Stimulated activated naive B cell treated with anti-CD40 and anti-IgM and Interleukin-4, amounts not matched to agents 10 μg/mL and 1 μg/mL and 100 μg/mL, for 72 hours (primary cell): ENCODE measurements around the gene HTR2A.

Source experiments
- ATAC-seq, 2 donors: fragments of 150-1000 bp; cut with Tn5 transposase; replicated peaks; 2 replicates each; pipeline ENCODE4 v1.10.0; 2021; ENCODE audit warnings: moderate library complexity in 1 of 2
- DNase-seq: peaks from one replicate; pipeline ENCODE4 v3.0.0; 2021
- H3K27ac Mint-ChIP-seq: one replicate; pipeline ENCODE4 v1.8.0; 2022; ENCODE audit warnings: mild to moderate bottlenecking, mixed read lengths
- H3K27me3 Mint-ChIP-seq, 2 donors: one replicate each; pipeline ENCODE4 v1.8.0; 2022; ENCODE audit warnings: mixed read lengths in 2 of 2
- H3K36me3 Mint-ChIP-seq, 2 donors: one replicate each; pipeline ENCODE4 v1.8.0; 2022; ENCODE audit warnings: mixed read lengths in 2 of 2, mild to moderate bottlenecking in 1 of 2
- H3K4me1 Mint-ChIP-seq, 2 donors: one replicate each; pipeline ENCODE4 v1.8.0; 2022; ENCODE audit warnings: mixed read lengths in 2 of 2, mild to moderate bottlenecking in 1 of 2
- H3K4me3 Mint-ChIP-seq, 2 donors: one replicate each; pipeline ENCODE4 v1.8.0; 2022; ENCODE audit warnings: mild to moderate bottlenecking in 2 of 2, mixed read lengths in 2 of 2, moderate library complexity in 1 of 2
- H3K9me3 Mint-ChIP-seq, 2 donors: one replicate each; pipeline ENCODE4 v1.8.0; 2022; ENCODE audit warnings: mixed read lengths in 2 of 2, mild to moderate bottlenecking in 1 of 2

HTR2A gene

DNA sequence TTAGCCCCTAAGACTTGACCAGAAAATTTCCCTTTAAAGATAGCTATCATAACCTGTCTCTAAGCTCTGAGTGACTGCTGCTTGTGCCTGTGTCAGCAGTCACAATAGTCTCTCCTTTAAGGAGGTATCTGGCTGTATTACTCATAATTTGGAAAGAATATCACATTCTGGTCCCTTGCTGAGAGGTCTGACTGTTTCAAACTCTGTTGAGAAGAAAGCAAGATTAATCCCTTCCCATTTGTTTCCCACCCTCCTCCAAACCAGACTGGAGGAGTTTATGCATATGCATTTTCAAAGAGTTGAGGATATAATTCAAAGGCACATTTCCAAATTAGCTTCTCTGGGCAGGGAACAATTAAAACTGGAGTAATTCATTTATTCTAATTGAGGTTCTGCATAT lies 2.3 kb downstream of the HTR2A start:
- DNase-seq (no peak), ATAC-seq (no peak)
- Mint-ChIP-seq H3K4me3 (peak overlapping the region; percentile 88 to 91), H3K27me3 (peaks cover 26 to 38% of the 10 kb centered on the region in 2 donors), H3K9me3 (no peaks in the 10 kb centered on the region), H3K4me1 (peaks cover 10 to 20% of the 10 kb centered on the region in 2 donors), H3K36me3 (no peaks in the 10 kb centered on the region), H3K27ac (no peak overlapping the region)

GRCh38 chr13:46893798-46894560 lies 2.9 kb downstream of the HTR2A start:
- H3K9me3 Mint-ChIP-seq, result no peaks in the 10 kb centered on the region
- ATAC-seq, result peak; percentile 96

DNA sequence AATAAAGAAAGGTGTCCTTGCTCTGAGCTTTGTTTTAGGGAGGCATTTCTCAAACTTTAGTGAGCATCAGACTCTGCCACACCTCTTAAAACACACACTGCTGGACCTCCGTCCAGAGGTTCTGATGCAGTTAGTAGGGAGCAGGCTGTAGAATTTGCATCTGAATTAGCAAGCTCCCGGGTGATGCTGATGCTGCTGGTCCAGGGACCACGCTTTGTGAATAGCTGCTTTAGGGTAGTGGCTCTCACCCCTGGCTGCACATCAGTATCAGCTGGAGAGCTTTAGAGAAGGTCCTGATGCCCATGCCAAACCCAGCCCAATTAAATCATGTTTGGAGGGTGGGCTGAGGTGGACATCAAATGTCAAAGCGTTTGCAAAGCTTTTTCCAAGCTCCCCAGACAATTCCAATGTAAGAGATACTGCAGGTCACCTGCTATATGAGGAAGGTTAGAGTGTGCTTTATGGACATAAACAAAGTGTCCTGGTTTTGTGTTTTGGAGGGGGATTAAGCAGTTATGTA lies 3.6 kb downstream of the HTR2A start:
- H3K27me3 Mint-ChIP-seq, result peaks cover 32 to 40% of the 10 kb centered on the region in 2 donors
- H3K4me3 Mint-ChIP-seq, result peak overlapping the region; percentile 88 to 91
- H3K27ac Mint-ChIP-seq, result peak overlapping the region; percentile 38

More at GRCh38 chr13:46893798-46894560, 2.9 kb downstream of the HTR2A start:
- DNase-seq, result peak; percentile 57
- Mint-ChIP-seq H3K27ac (peak overlapping the region; percentile 52), H3K27me3 (peaks cover 26 to 40% of the 10 kb centered on the region in 2 donors), H3K36me3 (no peaks in the 10 kb centered on the region), H3K4me3 (peak overlapping the region; percentile 88 to 91), H3K4me1 (peaks cover 10 to 20% of the 10 kb centered on the region in 2 donors)

DNA sequence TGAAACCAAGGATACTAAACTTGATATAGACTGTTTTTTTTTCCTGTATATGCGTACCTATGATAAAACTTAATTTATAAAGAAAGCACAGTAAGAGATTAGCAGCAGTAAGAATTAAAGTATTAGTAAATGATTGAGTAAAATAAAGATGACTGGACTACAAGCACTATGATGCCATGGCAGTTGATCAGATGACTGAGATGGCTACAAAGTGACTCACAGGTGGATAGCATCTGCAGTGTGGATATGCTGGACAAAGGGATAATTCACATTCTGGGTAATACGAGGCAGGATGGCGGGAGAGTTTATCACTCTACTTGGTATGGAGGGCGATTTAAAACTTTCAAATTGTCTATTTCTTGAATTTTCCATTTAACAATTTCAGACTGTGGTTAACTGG lies 11.8 kb downstream of the HTR2A start:
- no peak overlapping the region for H3K4me3 Mint-ChIP-seq
- no peaks in the 10 kb centered on the region for H3K4me1 Mint-ChIP-seq
- H3K9me3 Mint-ChIP-seq, result no peaks in the 10 kb centered on the region
- ATAC-seq (no peak), DNase-seq (no peak)
- H3K36me3 Mint-ChIP-seq, result no peaks in the 10 kb centered on the region
- no peak overlapping the region for H3K27ac Mint-ChIP-seq
- H3K27me3 Mint-ChIP-seq, result peaks cover 21 to 24% of the 10 kb centered on the region in 2 donors

More for the DNA sequence above, 3.6 kb downstream of the HTR2A start:
- ATAC-seq, result no peak
- Mint-ChIP-seq H3K36me3 (no peaks in the 10 kb centered on the region), H3K9me3 (no peaks in the 10 kb centered on the region), H3K4me1 (peaks cover 10 to 20% of the 10 kb centered on the region in 2 donors)
- DNase-seq, result no peak

DNA sequence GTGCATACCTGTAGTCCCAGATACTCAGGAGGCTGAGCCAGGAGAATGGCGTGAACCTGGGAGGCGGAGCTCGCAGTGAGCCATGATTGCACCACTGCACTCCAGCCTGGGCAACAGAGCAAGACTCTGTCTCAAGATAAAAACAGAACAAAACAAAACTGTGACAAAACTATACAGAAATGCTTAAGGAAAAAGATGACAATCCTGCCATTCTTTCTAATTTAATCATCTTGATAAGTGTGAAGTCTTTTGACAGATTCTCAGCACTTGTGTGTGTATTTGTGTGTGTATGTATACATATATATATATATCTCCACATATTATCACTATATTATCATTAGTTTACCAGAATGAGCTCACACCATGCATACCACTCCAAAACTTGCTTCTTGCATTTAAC lies 12.3 kb downstream of the HTR2A start:
- Mint-ChIP-seq H3K9me3 (no peaks in the 10 kb centered on the region), H3K36me3 (no peaks in the 10 kb centered on the region), H3K4me3 (no peak overlapping the region), H3K4me1 (no peaks in the 10 kb centered on the region), H3K27ac (no peak overlapping the region), H3K27me3 (peaks cover 16 to 24% of the 10 kb centered on the region in 2 donors)
- no peak for DNase-seq
- no peak for ATAC-seq

DNA sequence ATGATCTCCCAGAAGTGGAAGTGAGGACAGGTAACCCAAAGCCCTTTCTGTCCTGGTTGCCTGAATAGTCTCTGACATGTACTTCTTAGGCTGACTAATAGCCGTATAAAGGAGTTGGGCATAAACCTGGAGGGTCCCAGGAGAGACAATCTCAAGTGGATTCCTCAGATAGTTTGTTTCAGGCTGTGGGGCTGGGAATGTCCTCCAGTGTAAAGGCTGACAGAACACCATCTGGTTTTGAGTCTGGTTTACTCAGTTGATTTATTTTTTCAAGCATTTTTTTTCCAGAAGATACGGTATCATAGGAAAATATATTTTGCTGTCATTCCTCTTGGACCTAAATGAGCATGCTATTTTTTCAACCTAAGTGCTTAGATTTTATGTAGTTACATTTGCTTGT lies 15.2 kb downstream of the HTR2A start:
- H3K4me1 Mint-ChIP-seq, result no peaks in the 10 kb centered on the region
- peaks cover 16 to 21% of the 10 kb centered on the region in 2 donors for H3K27me3 Mint-ChIP-seq
- H3K36me3 Mint-ChIP-seq, result no peaks in the 10 kb centered on the region
- ATAC-seq (no peak), DNase-seq (no peak)
- no peak overlapping the region for H3K4me3 Mint-ChIP-seq
- no peak overlapping the region for H3K27ac Mint-ChIP-seq
- no peaks in the 10 kb centered on the region for H3K9me3 Mint-ChIP-seq

GRCh38 chr13:46874006-46874405 lies 22.8 kb downstream of the HTR2A start:
- Mint-ChIP-seq H3K36me3 (no peaks in the 10 kb centered on the region), H3K4me3 (no peak overlapping the region)

GRCh38 chr13:46871557-46871956 lies 25.3 kb downstream of the HTR2A start:
- Mint-ChIP-seq H3K4me1 (no peaks in the 10 kb centered on the region), H3K4me3 (no peak overlapping the region), H3K27ac (no peak overlapping the region), H3K9me3 (no peaks in the 10 kb centered on the region), H3K27me3 (peaks cover 0 to 3% of the 10 kb centered on the region in 2 donors), H3K36me3 (no peaks in the 10 kb centered on the region)
- DNase-seq (no peak), ATAC-seq (no peak)

More at GRCh38 chr13:46874006-46874405, 22.8 kb downstream of the HTR2A start:
- no peaks in the 10 kb centered on the region for H3K4me1 Mint-ChIP-seq
- ATAC-seq (no peak), DNase-seq (no peak)
- H3K27me3 Mint-ChIP-seq, result peaks cover 10% of the 10 kb centered on the region in 2 donors
- no peak overlapping the region for H3K27ac Mint-ChIP-seq
- no peaks in the 10 kb centered on the region for H3K9me3 Mint-ChIP-seq

GRCh38 chr13:46868091-46868490 lies 28.8 kb downstream of the HTR2A start:
- ATAC-seq (no peak), DNase-seq (no peak)
- H3K27ac Mint-ChIP-seq, result no peak overlapping the region
- no peaks in the 10 kb centered on the region for H3K9me3 Mint-ChIP-seq
- no peak overlapping the region for H3K4me3 Mint-ChIP-seq
- H3K36me3 Mint-ChIP-seq, result no peaks in the 10 kb centered on the region
- H3K27me3 Mint-ChIP-seq, result peaks cover 0 to 3% of the 10 kb centered on the region in 2 donors
- no peaks in the 10 kb centered on the region for H3K4me1 Mint-ChIP-seq

DNA sequence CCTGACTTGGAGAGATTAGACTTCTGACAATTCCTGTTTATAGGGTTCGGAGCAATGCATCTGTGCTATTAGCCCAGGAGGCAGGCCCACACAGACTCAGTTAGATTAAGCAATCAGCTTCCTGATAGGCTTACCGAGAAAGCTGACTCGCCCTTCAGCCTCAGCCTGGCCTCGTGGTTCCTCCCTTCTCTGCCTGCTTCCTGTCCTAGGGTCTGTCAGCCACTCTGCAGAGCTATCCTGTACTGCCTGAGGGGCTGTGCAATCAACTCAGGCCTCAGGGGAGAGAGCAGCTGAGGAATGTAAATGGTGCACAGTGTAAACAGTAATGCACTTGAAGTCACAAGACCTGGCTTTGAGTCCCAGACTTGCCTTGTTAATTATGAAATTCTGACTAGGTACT lies 30.7 kb downstream of the HTR2A start:
- ATAC-seq (peak; percentile 21 to 50), DNase-seq (no peak)
- Mint-ChIP-seq H3K36me3 (no peaks in the 10 kb centered on the region), H3K9me3 (no peaks in the 10 kb centered on the region), H3K27me3 (peaks cover 0 to 3% of the 10 kb centered on the region in 2 donors), H3K27ac (no peak overlapping the region), H3K4me1 (peaks cover 2 to 6% of the 10 kb centered on the region in 2 donors), H3K4me3 (no peak overlapping the region)

GRCh38 chr13:46864941-46865340 lies 31.9 kb downstream of the HTR2A start:
- Mint-ChIP-seq H3K4me3 (no peak overlapping the region), H3K27ac (no peak overlapping the region), H3K4me1 (peaks cover 2 to 6% of the 10 kb centered on the region in 2 donors), H3K36me3 (no peaks in the 10 kb centered on the region), H3K27me3 (peaks cover 0 to 3% of the 10 kb centered on the region in 2 donors), H3K9me3 (no peaks in the 10 kb centered on the region)
- DNase-seq, result no peak
- no peak for ATAC-seq

- Mint-ChIP-seq H3K36me3 (no peaks in the 10 kb centered on the region), H3K4me1 (peaks cover 2 to 10% of the 10 kb centered on the region in 2 donors), H3K9me3 (no peaks in the 10 kb centered on the region), H3K27me3 (peaks cover 0 to 7% of the 10 kb centered on the region in 2 donors), H3K4me3 (no peak overlapping the region), H3K27ac (no peak overlapping the region)
- DNase-seq (no peak), ATAC-seq (no peak)
These were observed 34.9 kb downstream of the HTR2A start for GRCh38 chr13:46861959-46862358.

- peaks cover 0 to 7% of the 10 kb centered on the region in 2 donors for H3K27me3 Mint-ChIP-seq
- ATAC-seq, result no peak
- H3K4me3 Mint-ChIP-seq, result no peak overlapping the region
- no peak overlapping the region for H3K27ac Mint-ChIP-seq
- no peak for DNase-seq
- H3K36me3 Mint-ChIP-seq, result no peaks in the 10 kb centered on the region
- H3K9me3 Mint-ChIP-seq, result no peaks in the 10 kb centered on the region
- H3K4me1 Mint-ChIP-seq, result peaks cover 2 to 10% of the 10 kb centered on the region in 2 donors
These were observed 36.1 kb downstream of the HTR2A start for GRCh38 chr13:46860722-46861121.

DNA sequence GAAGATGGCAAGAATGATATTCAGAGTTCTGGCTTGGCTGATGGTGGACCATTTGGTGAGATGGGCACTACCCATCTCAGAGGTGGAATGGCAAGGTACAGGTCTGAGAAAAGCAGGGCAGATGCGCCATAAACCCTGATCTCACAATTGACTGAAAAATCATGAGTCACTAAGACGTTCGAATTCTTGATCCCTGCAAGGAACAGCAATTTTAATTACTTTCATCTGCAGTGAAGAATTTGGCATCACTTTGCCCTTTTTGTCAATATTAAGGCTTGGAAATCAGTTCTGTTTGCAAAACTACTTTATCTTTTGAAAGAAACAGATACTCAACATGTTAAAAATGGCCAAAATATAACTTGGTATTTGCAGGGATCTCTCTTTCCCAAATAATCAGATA lies 38.1 kb downstream of the HTR2A start:
- Mint-ChIP-seq H3K36me3 (no peaks in the 10 kb centered on the region), H3K27ac (no peak overlapping the region), H3K27me3 (peaks cover 1 to 7% of the 10 kb centered on the region in 2 donors), H3K9me3 (no peaks in the 10 kb centered on the region), H3K4me1 (peaks cover 6 to 18% of the 10 kb centered on the region in 2 donors), H3K4me3 (no peak overlapping the region)
- no peak for DNase-seq
- ATAC-seq, result no peak

DNA sequence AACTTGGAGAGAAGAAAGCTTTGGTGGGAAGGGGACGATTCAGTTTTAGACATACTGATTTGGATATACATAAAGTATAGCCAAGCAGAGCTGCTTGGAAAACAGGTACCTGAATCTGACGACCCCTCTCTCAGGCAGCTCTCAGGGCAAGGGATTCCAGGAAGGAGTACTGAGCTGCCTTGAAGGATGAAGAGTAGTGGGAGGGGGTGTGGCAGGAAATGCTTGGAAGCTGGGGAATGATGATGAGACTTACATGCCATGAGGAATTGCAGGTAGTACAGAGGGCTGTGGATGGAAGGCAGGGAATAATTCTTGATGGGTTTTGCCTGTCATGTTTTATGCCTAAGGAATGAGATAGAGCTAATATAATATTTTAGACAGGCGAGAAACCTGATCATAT lies 38.7 kb downstream of the HTR2A start:
- ATAC-seq (no peak), DNase-seq (no peak)
- Mint-ChIP-seq H3K36me3 (no peaks in the 10 kb centered on the region), H3K4me1 (peaks cover 6 to 18% of the 10 kb centered on the region in 2 donors), H3K4me3 (no peak overlapping the region), H3K27ac (no peak overlapping the region), H3K27me3 (peaks cover 4 to 7% of the 10 kb centered on the region in 2 donors), H3K9me3 (no peaks in the 10 kb centered on the region)
